ENCODE data around the gene RNF217.
A peak's percentile ranks its signal among the peaks of the same experiment; 100 is the strongest.
"Not testable (repeated sequence)": the region's sequence is repeated elsewhere in the genome, so short reads cannot be mapped to it uniquely, and the experiment has no call there.

RNF217 gene

GRCh38 chr6:125044066-125044465 lies 81.8 kb downstream of the RNF217 start:
- H3K4me3 ChIP-seq (ENCODE audit: low read depth, low read length) = no peak overlapping the region
- DNase-seq (ENCODE audit: low read depth) = no peak

- H3K4me3 ChIP-seq (ENCODE audit: low read depth, low read length) = no peak overlapping the region
- no peak for DNase-seq (ENCODE audit: low read depth)
These were observed 82.4 kb downstream of the RNF217 start for GRCh38 chr6:125044667-125045066.

- H3K4me3 ChIP-seq (ENCODE audit: low read depth, low read length) = no peak overlapping the region
- DNase-seq (ENCODE audit: low read depth) = no peak
These were observed 84.1 kb downstream of the RNF217 start for GRCh38 chr6:125046107-125046925.

- no peak for DNase-seq (ENCODE audit: low read depth)
- no peak overlapping the region for H3K4me3 ChIP-seq (ENCODE audit: low read depth, low read length)
These were observed 86.0 kb downstream of the RNF217 start for GRCh38 chr6:125048274-125048673.

- DNase-seq (ENCODE audit: low read depth) = peak; percentile 75
- H3K4me3 ChIP-seq (ENCODE audit: low read depth, low read length) = no peak overlapping the region
These were observed 88.6 kb downstream of the RNF217 start for GRCh38 chr6:125050663-125051318.

GRCh38 chr6:125053809-125054208 lies 91.6 kb downstream of the RNF217 start:
- H3K4me3 ChIP-seq (ENCODE audit: low read depth, low read length) = no peak overlapping the region
- DNase-seq (ENCODE audit: low read depth) = no peak

DNA sequence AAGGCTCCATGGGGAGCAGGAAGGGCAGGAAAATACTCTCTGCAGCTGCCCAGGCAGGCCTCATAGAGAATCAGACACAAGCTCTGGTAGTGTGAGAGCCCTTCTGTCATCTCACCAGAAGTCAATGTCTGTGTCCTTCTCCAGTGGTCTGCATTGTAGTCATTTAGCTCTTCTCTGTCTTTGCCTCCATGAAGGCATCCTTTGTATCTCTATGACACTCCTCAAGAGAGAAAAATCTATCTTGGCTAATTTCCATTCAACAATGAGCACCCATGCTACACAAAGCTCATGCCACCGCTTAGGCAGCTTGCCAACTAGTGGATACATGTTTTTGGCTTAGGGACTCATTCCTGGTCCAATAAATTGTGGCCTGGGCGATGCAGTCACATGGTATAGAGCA lies 92.1 kb downstream of the RNF217 start:
- H3K4me3 ChIP-seq (ENCODE audit: low read depth, low read length) = no peak overlapping the region
- DNase-seq (ENCODE audit: low read depth) = no peak

DNA sequence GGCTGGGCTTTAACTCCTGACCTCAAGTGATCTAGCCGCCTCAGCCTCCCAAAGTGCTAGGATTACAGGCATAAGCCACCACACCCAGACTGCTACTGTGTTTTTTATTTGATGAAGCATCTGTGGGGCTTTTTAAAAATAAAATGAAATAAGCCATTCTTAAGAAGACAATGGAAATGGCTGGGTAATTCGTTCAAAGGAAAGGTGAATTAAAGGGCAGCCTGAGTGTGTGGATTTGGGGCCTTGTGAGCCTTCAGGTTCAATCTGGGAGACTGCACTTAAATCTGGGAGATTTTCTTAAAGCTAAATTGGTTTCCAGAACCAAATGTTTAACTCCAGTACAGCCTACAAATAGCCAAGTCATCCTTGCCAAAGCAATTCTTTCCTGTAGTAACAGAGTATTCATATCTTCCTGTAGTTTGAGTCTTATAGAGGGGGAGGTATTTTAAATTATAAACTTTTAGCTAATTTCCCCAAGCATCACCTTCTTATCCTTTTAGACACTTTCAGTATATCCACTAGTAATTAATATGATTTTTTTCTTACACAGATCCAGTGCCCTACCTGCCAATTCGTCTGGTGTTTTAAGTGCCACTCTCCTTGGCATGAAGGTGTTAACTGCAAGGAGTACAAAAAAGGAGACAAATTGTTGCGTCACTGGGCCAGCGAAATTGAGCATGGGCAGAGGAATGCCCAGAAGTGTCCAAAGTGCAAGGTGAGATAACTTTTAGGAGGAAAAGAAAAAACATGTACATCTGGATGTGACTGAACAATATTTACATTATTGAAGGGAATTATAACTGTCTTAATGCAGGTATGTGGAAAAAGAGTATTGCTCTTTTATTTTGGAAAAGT lies 95.4 kb downstream of the RNF217 start:
- no peak overlapping the region for H3K4me3 ChIP-seq (ENCODE audit: low read depth, low read length)
- DNase-seq (ENCODE audit: low read depth) = no peak

DNA sequence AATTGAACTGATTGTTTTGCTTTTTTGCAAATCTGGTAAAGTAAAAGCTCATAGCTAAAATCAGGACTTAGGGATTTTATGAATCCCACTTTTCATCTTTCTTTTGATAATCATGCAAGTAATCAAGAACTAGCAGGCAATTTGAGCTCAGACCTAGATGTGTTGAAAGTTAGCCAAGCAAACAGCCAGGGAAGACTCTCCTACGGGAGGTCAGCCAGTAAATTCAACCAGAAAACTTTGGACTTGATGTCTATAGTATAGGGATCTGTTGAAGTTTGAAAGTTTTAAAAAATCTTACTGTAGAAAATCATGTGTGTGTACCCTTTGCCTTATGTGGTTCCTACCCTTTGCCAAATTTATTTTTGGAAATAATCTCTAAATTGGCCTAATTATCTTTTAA lies 96.3 kb downstream of the RNF217 start:
- no peak overlapping the region for H3K4me3 ChIP-seq (ENCODE audit: low read depth, low read length)
- DNase-seq (ENCODE audit: low read depth) = no peak

GRCh38 chr6:125063307-125063706 lies 101.1 kb downstream of the RNF217 start:
- no peak overlapping the region for H3K4me3 ChIP-seq (ENCODE audit: low read depth, low read length)
- DNase-seq (ENCODE audit: low read depth) = no peak

DNA sequence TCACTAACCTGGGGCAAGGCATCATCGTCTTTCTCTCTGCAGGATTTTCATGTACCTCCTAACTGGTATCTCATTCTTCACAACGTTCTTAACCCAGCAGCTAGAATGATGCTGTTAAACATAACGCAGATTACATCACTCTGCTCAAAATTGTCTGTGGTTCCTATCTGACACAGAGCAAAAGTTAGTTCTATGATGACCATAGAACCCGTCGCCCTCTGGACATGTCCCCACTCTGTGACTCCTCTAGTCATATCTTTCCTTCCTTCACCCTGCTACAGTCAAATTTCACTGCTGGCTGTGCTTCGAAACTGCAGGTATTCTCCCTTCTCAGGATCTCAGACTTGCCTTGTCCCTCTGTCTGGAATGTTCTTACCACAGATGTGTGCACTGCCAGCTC lies 103.9 kb downstream of the RNF217 start:
- no peak for DNase-seq (ENCODE audit: low read depth)

GRCh38 chr6:125066964-125067363 lies 104.7 kb downstream of the RNF217 start:
- DNase-seq (ENCODE audit: low read depth) = peak; percentile 31
- H3K4me3 ChIP-seq (ENCODE audit: low read depth, low read length) = no peak overlapping the region

More for the DNA sequence above, 103.9 kb downstream of the RNF217 start:
- no peak overlapping the region for H3K4me3 ChIP-seq (ENCODE audit: low read depth, low read length)

- H3K4me3 ChIP-seq (ENCODE audit: low read depth, low read length) = no peak overlapping the region
- no peak for DNase-seq (ENCODE audit: low read depth)
These were observed 105.3 kb downstream of the RNF217 start for GRCh38 chr6:125067552-125067951.

DNA sequence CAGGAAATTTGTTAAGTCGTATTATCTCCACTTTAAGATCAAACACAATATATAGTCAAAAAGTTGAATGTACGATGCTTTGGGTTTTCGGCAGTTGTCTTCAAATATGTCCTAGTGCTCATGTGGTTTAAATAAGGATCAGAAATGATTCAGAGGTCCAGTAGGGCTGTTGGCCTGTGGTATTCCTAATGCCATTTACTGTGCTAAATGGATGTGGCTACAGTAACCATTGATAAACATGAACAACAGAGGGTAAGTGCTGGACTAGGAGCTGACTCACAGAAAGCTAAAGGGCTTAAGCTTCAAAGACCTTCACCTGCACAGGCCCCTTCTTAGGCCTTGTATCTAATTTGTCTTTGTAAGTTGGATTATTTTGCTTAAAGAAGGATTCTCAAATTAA lies 110.8 kb downstream of the RNF217 start:
- no peak overlapping the region for H3K4me3 ChIP-seq (ENCODE audit: low read depth, low read length)
- DNase-seq (ENCODE audit: low read depth) = no peak

- DNase-seq (ENCODE audit: low read depth) = no peak
- H3K4me3 ChIP-seq (ENCODE audit: low read depth, low read length) = no peak overlapping the region
These were observed 111.9 kb downstream of the RNF217 start for GRCh38 chr6:125074120-125074519.

DNA sequence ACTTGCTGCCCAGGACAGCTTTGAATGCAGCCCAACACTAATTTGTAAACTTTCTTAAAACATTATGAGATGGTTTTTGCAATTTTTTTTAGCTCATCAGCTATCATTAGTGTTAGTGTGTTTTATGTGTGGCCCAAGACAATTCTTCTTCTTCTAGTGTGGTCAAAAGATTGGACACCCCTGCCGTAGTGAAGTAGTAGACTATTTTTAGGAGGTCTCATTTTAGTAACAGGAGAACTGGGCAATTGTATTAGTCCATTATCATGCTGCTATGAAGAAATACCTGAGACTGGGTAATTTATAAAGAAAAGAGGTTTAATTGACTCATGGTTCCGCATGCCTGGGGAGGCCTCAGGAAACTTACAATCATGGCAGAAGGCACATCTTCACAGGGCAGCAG lies 112.8 kb downstream of the RNF217 start:
- not testable (repeated sequence) for H3K4me3 ChIP-seq (ENCODE audit: low read depth, low read length)

DNA sequence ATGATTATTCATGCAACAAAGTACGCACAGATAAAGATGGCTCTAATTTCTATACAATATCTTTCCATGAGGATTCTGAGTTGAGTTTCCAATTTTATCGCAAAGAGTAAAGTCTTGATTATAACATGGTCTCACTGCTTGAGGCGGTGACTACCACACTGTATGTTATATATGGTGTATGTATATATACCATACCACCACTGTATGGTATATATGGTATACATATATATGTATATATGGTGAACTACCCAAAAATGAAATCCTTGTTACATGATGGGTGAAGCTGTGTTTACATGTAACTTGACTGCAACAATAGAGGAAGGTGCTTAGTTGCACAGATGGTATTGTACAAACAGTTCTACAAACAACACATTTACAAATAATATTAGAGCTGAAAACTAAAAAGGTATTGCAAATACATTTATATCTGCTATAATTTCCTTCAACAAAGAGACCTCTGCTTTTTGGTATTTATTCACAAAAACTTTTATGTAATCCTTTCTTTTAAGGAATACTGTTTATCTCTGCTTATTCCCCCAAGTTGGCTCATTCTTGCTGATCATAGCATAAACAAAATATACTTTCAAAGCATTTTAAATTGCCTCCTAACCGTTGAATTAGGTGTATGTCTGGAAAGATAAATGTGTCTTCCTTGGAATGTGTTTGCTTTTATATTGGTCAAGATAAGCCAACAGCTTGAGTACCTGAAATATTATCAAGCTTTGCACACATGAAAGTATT lies 113.7 kb downstream of the RNF217 start:
- H3K4me3 ChIP-seq (ENCODE audit: low read depth, low read length) = no peak overlapping the region
- no peak for DNase-seq (ENCODE audit: low read depth)

More for the DNA sequence above, 112.8 kb downstream of the RNF217 start:
- not testable (repeated sequence) for DNase-seq (ENCODE audit: low read depth)

- no peak for DNase-seq (ENCODE audit: low read depth)
- H3K4me3 ChIP-seq (ENCODE audit: low read depth, low read length) = no peak overlapping the region
These were observed 114.2 kb downstream of the RNF217 start for GRCh38 chr6:125076482-125076742.

DNA sequence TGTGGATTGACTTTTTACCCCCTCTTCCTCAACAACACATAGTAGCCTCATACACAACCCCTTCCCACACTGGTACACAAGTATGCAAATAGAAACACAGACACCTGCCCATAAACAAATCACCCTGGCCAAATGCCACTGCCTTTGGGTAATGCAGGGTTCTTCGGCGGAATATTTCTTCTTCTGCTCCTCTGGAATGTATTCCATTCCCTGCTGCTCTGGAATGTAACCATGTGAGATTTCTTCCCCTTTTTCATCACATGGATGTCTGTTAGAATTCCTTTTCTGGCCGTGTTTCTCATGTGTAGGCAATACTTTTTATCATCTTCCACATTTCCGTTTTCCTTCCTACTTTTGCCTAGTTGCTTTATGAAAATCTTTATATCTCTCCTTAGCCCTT lies 115.2 kb downstream of the RNF217 start:
- H3K4me3 ChIP-seq (ENCODE audit: low read depth, low read length) = no peak overlapping the region
- no peak for DNase-seq (ENCODE audit: low read depth)

Data from skeletal muscle cell (primary cell).